Bronchial epithelial cell (primary cell): ENCODE measurements around the gene MMP17. TPM values are rescaled to one million over a fixed set of nuclear protein-coding genes. Genes with fewer than 3 reads are reported as not detected.
A peak's percentile ranks its signal among the peaks of the same experiment; 100 is the strongest.

Experiments used
- DNase-seq: peaks from one replicate; pipeline ENCODE4 v3.0.0-alpha.2; 2010; ENCODE audit warnings: low read depth
- FAIRE-seq: peaks from 2 replicates; lab custom pipeline; 2011; peaks lifted over from hg19 to GRCh38; lab: Jason Lieb, UNC
- H3K27me3 ChIP-seq: 2 replicates; pipeline ENCODE4 v1.5.1; 2011; ENCODE audit warnings: low read length; ENCODE audit not compliant: control insufficient read depth, insufficient read depth
- H3K36me3 ChIP-seq: 2 replicates; pipeline ENCODE4 v1.5.1; 2011; ENCODE audit warnings: low read length; ENCODE audit not compliant: control insufficient read depth, insufficient read depth
- H3K4me3 ChIP-seq: 2 replicates; pipeline ENCODE4 v1.5.1; 2011; ENCODE audit warnings: mild to moderate bottlenecking, low read depth, low read length, control low read depth
- CTCF ChIP-seq: IDR thresholded peaks from 2 replicates; pipeline ENCODE4 v1.5.1; 2011; ENCODE audit warnings: mild to moderate bottlenecking, moderate library complexity, low read length, control low read depth, inconsistent platforms; ENCODE audit not compliant: insufficient read depth, severe bottlenecking
- total RNA-seq: library from RNA; depleted of rRNA; stranded (reverse); fragments of >200 nt; gene quantifications from 2 replicates; pipeline ENCODE4 v1.2.1, GENCODE V29; 2014

The MMP17 gene
- total RNA-seq, 1 donor from 2014 or later = 4.5 TPM

GRCh38 chr12:131793243-131794022 lies 34.8 kb upstream of the MMP17 start:
- Histone ChIP-seq H3K36me3 (peaks cover 15% of the 10 kb centered on the region), H3K27me3 (no peaks in the 10 kb centered on the region), H3K4me3 (no peak overlapping the region)
- no peak for TF ChIP-seq CTCF
- DNase-seq (no peak), FAIRE-seq (no peak)

DNA sequence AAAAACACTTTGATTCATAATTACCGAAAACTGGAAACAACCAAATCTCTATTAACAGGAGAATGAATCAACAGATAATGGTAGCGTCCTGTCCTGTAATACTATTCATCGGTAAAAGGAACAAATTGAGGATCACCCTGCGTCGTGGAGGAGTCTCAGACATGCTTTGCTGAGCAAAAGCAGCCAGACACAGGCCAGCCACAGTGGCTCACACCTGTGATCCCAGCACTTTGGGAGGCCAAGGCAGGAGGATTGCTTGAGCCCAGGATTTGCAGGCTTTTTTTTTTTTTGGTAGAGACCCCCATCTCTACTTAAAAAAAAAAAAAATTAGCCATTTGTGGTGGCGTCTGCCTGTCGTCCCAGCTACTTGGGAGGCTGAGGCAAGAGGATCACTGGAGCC lies 34.1 kb upstream of the MMP17 start:
- FAIRE-seq = no peak
- no peak for DNase-seq
- Histone ChIP-seq H3K36me3 (peaks cover 17% of the 10 kb centered on the region), H3K4me3 (no peak overlapping the region), H3K27me3 (no peaks in the 10 kb centered on the region)
- TF ChIP-seq CTCF = no peak

DNA sequence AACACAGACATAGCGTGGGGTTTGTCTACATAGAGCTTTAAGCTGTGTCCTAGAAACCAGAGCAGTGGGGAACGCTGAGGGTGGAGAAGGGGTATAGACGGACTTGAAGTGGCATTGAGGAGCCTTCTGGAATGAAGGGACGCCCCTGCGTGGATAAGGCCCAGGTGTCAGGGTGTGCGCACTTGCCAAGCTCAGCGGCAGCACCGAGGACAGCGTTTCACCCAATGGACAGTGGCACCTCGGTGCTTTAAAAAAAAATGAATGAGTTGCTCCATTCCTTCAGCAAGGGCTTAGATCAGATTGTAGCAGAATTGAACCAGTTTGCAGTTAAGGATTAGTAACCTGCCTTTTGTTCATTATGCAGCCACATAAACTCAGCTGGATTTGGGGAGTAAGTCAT lies 33.6 kb upstream of the MMP17 start:
- no peaks in the 10 kb centered on the region for H3K27me3 ChIP-seq
- FAIRE-seq (no peak), DNase-seq (no peak)
- peaks cover 18% of the 10 kb centered on the region for H3K36me3 ChIP-seq
- H3K4me3 ChIP-seq = no peak overlapping the region
- no peak for TF ChIP-seq CTCF

DNA sequence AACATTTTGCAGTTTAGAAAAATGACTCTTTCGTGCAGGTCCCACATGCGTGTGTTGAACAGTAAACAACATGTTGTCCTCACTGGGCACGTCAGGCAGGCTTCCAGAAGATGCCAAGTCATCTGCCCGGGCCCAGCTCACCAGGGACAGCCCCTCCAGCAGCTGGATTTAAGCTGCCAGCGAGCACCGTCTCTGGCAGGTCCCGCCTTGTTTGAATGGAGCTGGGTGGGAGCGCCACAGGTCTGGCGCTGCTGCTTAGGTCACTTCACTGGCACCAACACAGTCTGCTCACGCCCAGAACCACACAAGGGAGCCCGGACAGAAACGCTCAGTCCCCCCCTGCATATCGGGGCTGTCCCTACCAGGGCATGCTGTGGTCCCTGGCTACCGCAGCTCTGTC lies 33.1 kb upstream of the MMP17 start:
- TF ChIP-seq CTCF = no peak
- no peak overlapping the region for H3K4me3 ChIP-seq

DNA sequence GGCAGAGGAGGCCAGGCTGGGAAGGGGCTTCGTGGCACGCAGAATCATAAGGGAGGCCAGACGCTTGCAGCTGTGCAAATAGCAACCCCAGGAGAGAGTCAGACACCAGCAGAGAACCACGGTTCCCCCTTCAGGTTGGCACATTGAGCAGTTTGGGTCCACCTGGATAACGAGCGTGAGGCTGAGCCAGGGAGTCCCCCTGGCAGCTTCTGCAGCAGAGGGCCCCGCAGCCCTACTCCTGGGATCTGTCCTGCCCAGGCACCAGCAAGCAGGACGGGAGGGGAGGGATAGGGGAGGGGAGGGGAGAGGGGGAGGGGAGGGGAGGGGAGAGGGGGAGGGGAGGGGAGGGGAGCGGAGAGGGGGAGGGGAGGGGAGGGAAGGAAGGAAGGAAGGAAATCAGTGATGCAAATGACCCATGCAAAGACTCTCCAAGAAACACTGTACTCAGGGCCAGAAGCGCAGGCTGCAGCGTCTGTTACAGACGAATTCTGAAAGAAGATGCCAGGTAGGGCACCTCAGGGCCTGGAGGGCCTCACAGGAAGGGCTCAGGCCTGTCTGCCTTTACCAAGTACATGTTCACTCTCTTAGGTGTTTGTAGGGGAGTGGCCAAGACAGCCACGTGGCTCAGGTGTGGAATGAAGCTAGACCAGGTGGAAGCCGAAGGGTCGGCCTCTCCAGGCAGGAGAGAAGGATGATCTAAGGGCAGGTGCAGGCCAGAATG lies 32.3 kb upstream of the MMP17 start:
- Histone ChIP-seq H3K4me3 (no peak overlapping the region), H3K36me3 (peaks cover 17% of the 10 kb centered on the region), H3K27me3 (no peaks in the 10 kb centered on the region)
- FAIRE-seq (no peak), DNase-seq (peak; percentile 59)
- TF ChIP-seq CTCF = no peak

More for the DNA sequence above, 33.1 kb upstream of the MMP17 start:
- peak; percentile 43 for DNase-seq
- FAIRE-seq = no peak
- H3K36me3 ChIP-seq = peaks cover 15% of the 10 kb centered on the region
- no peaks in the 10 kb centered on the region for H3K27me3 ChIP-seq
